ENCODE data around the gene CLPTM1.
"Not testable (repeated sequence)": the region's sequence is repeated elsewhere in the genome, so short reads cannot be mapped to it uniquely, and the experiment has no call there.

Gene CLPTM1

DNA sequence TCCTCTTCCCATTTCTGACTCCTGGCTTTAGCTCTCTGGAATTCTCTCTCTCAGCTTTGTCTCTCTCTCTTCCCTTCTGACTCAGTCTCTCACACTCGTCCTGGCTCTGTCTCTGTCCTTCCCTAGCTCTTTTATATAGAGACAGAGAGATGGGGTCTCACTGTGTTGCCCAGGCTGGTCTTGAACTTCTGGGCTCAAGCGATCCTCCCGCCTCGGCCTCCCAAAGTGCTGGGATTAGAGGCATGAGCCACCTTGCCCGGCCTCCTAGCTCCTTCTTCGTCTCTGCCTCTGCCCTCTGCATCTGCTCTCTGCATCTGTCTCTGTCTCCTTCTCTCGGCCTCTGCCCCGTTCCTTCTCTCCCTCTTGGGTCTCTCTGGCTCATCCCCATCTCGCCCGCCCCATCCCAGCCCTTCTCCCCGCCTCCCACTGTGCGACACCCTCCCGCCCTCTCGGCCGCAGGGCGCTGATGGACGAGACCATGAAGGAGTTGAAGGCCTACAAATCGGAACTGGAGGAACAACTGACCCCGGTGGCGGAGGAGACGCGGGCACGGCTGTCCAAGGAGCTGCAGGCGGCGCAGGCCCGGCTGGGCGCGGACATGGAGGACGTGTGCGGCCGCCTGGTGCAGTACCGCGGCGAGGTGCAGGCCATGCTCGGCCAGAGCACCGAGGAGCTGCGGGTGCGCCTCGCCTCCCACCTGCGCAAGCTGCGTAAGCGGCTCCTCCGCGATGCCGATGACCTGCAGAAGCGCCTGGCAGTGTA, 46.9 kb upstream of the CLPTM1 start:
- no peaks in the 10 kb centered on the region for H3K9me2 ChIP-seq (replicated peaks; ENCODE audit: control insufficient read depth, low read length)
- peaks cover 20% of the 10 kb centered on the region for H3K27me3 ChIP-seq (ENCODE audit: control insufficient read depth, low read length)
- TF ChIP-seq, protein P1, sequence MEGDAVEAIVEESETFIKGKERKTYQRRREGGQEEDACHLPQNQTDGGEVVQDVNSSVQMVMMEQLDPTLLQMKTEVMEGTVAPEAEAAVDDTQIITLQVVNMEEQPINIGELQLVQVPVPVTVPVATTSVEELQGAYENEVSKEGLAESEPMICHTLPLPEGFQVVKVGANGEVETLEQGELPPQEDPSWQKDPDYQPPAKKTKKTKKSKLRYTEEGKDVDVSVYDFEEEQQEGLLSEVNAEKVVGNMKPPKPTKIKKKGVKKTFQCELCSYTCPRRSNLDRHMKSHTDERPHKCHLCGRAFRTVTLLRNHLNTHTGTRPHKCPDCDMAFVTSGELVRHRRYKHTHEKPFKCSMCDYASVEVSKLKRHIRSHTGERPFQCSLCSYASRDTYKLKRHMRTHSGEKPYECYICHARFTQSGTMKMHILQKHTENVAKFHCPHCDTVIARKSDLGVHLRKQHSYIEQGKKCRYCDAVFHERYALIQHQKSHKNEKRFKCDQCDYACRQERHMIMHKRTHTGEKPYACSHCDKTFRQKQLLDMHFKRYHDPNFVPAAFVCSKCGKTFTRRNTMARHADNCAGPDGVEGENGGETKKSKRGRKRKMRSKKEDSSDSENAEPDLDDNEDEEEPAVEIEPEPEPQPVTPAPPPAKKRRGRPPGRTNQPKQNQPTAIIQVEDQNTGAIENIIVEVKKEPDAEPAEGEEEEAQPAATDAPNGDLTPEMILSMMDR (IDR thresholded peaks at IDR 0.05; ENCODE audit: low read depth, low read length, poor library complexity, severe bottlenecking) = no peak
- no peak for TF ChIP-seq EZH2phosphoT487 (IDR thresholded peaks at IDR 0.05; ENCODE audit: borderline replicate concordance, low read length)
- no peak overlapping the region for H3K4me2 ChIP-seq (ENCODE audit: low read length)
- peaks cover 10% of the 10 kb centered on the region; the same call in 1 of the 2 replicates for H4K20me1 ChIP-seq (ENCODE audit: control insufficient read depth, insufficient read depth, low read depth, low read length)
- no peak overlapping the region for H3K27ac ChIP-seq (ENCODE audit: low read depth, low read length)
- peaks cover 13% of the 10 kb centered on the region for H3K4me1 ChIP-seq (ENCODE audit: control insufficient read depth, low read length)
- peaks cover 2% of the 10 kb centered on the region for H3F3A ChIP-seq (ENCODE audit: control insufficient read depth, insufficient read depth)
- H3K36me3 ChIP-seq (ENCODE audit: control insufficient read depth, low read length) = peaks cover 10% of the 10 kb centered on the region
- H3K9me3 ChIP-seq (ENCODE audit: control insufficient read depth, insufficient read depth, low read length) = no peaks in the 10 kb centered on the region
- H3K79me2 ChIP-seq (ENCODE audit: control insufficient read depth, low read length) = no peaks in the 10 kb centered on the region
- no peak overlapping the region for H3K4me3 ChIP-seq (ENCODE audit: low read length)

DNA sequence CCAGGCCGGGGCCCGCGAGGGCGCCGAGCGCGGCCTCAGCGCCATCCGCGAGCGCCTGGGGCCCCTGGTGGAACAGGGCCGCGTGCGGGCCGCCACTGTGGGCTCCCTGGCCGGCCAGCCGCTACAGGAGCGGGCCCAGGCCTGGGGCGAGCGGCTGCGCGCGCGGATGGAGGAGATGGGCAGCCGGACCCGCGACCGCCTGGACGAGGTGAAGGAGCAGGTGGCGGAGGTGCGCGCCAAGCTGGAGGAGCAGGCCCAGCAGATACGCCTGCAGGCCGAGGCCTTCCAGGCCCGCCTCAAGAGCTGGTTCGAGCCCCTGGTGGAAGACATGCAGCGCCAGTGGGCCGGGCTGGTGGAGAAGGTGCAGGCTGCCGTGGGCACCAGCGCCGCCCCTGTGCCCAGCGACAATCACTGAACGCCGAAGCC, 46.3 kb upstream of the CLPTM1 start:
- Histone ChIP-seq H3K4me1 (ENCODE audit: control insufficient read depth, low read length) (peaks cover 10% of the 10 kb centered on the region), H3K9me3 (ENCODE audit: control insufficient read depth, insufficient read depth, low read length) (no peaks in the 10 kb centered on the region), H3K4me3 (ENCODE audit: low read length) (no peak overlapping the region), H3K79me2 (ENCODE audit: control insufficient read depth, low read length) (no peaks in the 10 kb centered on the region), H3F3A (ENCODE audit: control insufficient read depth, insufficient read depth) (no peaks in the 10 kb centered on the region), H3K4me2 (ENCODE audit: low read length) (no peak overlapping the region), H3K27ac (ENCODE audit: low read depth, low read length) (no peak overlapping the region), H3K9me2 (replicated peaks; ENCODE audit: control insufficient read depth, low read length) (no peaks in the 10 kb centered on the region), H3K27me3 (ENCODE audit: control insufficient read depth, low read length) (peaks cover 20% of the 10 kb centered on the region), H3K36me3 (ENCODE audit: control insufficient read depth, low read length) (peaks cover 8% of the 10 kb centered on the region), H4K20me1 (ENCODE audit: control insufficient read depth, insufficient read depth, low read depth, low read length) (peaks cover 9% of the 10 kb centered on the region; the same call in 1 of the 2 replicates)
- TF ChIP-seq EZH2phosphoT487 (IDR thresholded peaks at IDR 0.05; ENCODE audit: borderline replicate concordance, low read length) = no peak
- TF ChIP-seq, protein P1 (IDR thresholded peaks at IDR 0.05; ENCODE audit: low read depth, low read length, poor library complexity, severe bottlenecking) = no peak

DNA sequence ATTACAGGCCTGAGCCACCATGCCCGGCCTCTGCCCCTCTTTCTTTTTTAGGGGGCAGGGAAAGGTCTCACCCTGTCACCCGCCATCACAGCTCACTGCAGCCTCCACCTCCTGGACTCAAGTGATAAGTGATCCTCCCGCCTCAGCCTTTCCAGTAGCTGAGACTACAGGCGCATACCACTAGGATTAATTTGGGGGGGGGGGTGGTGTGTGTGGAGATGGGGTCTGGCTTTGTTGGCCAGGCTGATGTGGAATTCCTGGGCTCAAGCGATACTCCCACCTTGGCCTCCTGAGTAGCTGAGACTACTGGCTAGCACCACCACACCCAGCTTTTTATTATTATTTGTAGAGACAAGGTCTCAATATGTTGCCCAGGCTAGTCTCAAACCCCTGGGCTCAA, 45.4 kb upstream of the CLPTM1 start:
- no peaks in the 10 kb centered on the region for H3K79me2 ChIP-seq (ENCODE audit: control insufficient read depth, low read length)
- TF ChIP-seq, protein P1 (IDR thresholded peaks at IDR 0.05; ENCODE audit: low read depth, low read length, poor library complexity, severe bottlenecking) = no peak
- TF ChIP-seq EZH2phosphoT487 (IDR thresholded peaks at IDR 0.05; ENCODE audit: borderline replicate concordance, low read length) = no peak
- H3F3A ChIP-seq (ENCODE audit: control insufficient read depth, insufficient read depth) = no peaks in the 10 kb centered on the region
- no peak overlapping the region for H3K27ac ChIP-seq (ENCODE audit: low read depth, low read length)
- no peaks in the 10 kb centered on the region for H4K20me1 ChIP-seq (ENCODE audit: control insufficient read depth, insufficient read depth, low read depth, low read length)
- peaks cover 17% of the 10 kb centered on the region for H3K4me1 ChIP-seq (ENCODE audit: control insufficient read depth, low read length)
- H3K9me3 ChIP-seq (ENCODE audit: control insufficient read depth, insufficient read depth, low read length) = no peaks in the 10 kb centered on the region
- no peaks in the 10 kb centered on the region for H3K9me2 ChIP-seq (replicated peaks; ENCODE audit: control insufficient read depth, low read length)
- peaks cover 24% of the 10 kb centered on the region for H3K27me3 ChIP-seq (ENCODE audit: control insufficient read depth, low read length)
- H3K4me2 ChIP-seq (ENCODE audit: low read length) = no peak overlapping the region
- no peak overlapping the region for H3K4me3 ChIP-seq (ENCODE audit: low read length)
- no peaks in the 10 kb centered on the region for H3K36me3 ChIP-seq (ENCODE audit: control insufficient read depth, low read length)

DNA sequence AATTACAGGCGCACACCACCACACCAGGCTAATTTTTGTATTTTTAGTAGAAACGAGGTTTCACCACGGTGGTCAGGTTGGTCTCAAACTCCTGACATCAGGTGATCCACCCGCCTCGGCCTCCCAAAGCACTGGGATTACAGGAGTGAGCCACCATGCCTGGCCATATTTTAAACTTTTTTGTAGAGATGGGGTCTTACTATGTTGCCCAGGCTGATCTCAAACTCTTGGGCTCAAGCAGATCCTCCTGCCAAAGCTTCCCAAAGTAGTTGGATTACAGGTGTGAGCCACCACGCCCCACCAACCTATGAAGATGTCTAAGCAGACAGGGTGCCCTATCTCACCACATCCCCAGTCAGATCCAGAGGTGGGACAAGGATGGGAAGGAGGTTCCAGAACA, 43.3 kb upstream of the CLPTM1 start:
- not testable (repeated sequence) for H3K79me2 ChIP-seq (ENCODE audit: control insufficient read depth, low read length); H3F3A ChIP-seq (ENCODE audit: control insufficient read depth, insufficient read depth); H3K36me3 ChIP-seq (ENCODE audit: control insufficient read depth, low read length); H3K4me1 ChIP-seq (ENCODE audit: control insufficient read depth, low read length); H3K27ac ChIP-seq (ENCODE audit: low read depth, low read length); H4K20me1 ChIP-seq (ENCODE audit: control insufficient read depth, insufficient read depth, low read depth, low read length); H3K9me2 ChIP-seq (replicated peaks; ENCODE audit: control insufficient read depth, low read length); H3K4me2 ChIP-seq (ENCODE audit: low read length); H3K4me3 ChIP-seq (ENCODE audit: low read length); H3K9me3 ChIP-seq (ENCODE audit: control insufficient read depth, insufficient read depth, low read length)
- peaks cover 10% of the 10 kb centered on the region; the same call in 1 of the 2 replicates for H3K27me3 ChIP-seq (ENCODE audit: control insufficient read depth, low read length)
